ENCODE measurements around the gene IFNGR1. TPM values are rescaled to one million over a fixed set of nuclear protein-coding genes. Genes with fewer than 3 reads are reported as not detected.

Gene IFNGR1
- total and polyA plus RNA-seq, 10 of the 15 experiments (the other 5 are each of a cell fraction or from before 2014, with no cell fraction given), result 89.0 to 296 (median 138) TPM

DNA sequence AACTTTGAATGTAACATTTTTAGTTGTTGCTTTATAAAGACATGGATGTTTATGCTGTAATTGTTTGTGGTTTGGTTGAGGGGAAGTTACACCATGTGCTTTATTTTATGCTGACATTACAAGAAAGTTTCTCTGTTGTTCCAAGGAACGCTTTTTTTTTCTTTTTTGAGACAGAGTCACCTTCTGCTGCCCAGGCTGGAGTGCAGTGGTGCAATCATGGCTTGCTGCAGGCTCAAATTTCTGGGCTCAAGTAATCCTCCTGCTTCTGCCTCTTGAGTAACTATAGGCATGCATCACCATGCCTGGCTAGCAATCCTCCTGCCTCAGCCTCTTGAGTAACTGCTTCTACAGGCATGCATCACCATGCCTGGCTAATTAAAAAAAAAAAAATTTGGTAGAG is 21.0 kb upstream of the IFNGR1 start:
- Histone ChIP-seq H2AFZ (ENCODE audit: control insufficient read depth, low read depth, low read length) (no peak overlapping the region), H3K36me3 (ENCODE audit: control insufficient read depth in 2 of 2, insufficient read depth in 2 of 2, low read length in 1 of 2) (no peaks in the 10 kb centered on the region), H3K4me2 (ENCODE audit: control insufficient read depth, insufficient read depth) (no peak overlapping the region), H3K4me3 (no peak overlapping the region), H3K27ac (ENCODE audit: control insufficient read depth, insufficient read depth) (no peak overlapping the region), H3K27me3 (replicated peaks in 1 of 2; ENCODE audit: control insufficient read depth in 2 of 2, insufficient read depth in 2 of 2, low read length in 1 of 2) (no peaks in the 10 kb centered on the region), H3K79me2 (ENCODE audit: control insufficient read depth, insufficient read depth, low read length) (no peaks in the 10 kb centered on the region), H3K9me3 (replicated peaks; ENCODE audit: control insufficient read depth, insufficient read depth, low read length) (peaks cover 2% of the 10 kb centered on the region; the same call in 1 of the 3 replicates), H3K4me1 (ENCODE audit: control insufficient read depth, insufficient read depth, low read length) (no peaks in the 10 kb centered on the region), H4K20me1 (ENCODE audit: control insufficient read depth, insufficient read depth) (no peaks in the 10 kb centered on the region), H3K9ac (ENCODE audit: control insufficient read depth, insufficient read depth, low read length) (no peak overlapping the region)
- no TSS peak for BruUV-seq (replicated peaks)
- WGBS (ENCODE audit: insufficient coverage, insufficient replicate concordance, low lambda C conversion rate, missing lambda C conversion rate), result 10% methylated on average over 1 of the region's 1 CpG
- ATAC-seq (no peak), FAIRE-seq (no peak), DNase-seq (ENCODE audit: low read depth, low spot score) (no peak)
- ChIA-PET POLR2A (interaction anchor here (0.7 to 1.7 kb wide), 3 partner anchors 8 to 20 kb away, joined by 3 to 10 read pairs (median 4); no protein-coding TSS in a partner anchor), SMC1A (ENCODE audit: uncharacterized antibody, unreplicated experiment) (interaction anchor here (0.6 to 4.7 kb wide), 12 partner anchors 8 to 403 kb away, joined by 3 to 46 read pairs (median 3); no protein-coding TSS in a partner anchor), RAD21 (ENCODE audit: unreplicated experiment) (interaction anchor here (0.9 to 2.1 kb wide), 7 partner anchors 12 to 74 kb away, joined by 3 to 6 read pairs (median 3); no protein-coding TSS in a partner anchor), CTCF (interaction anchor here (0.6 kb wide), 2 partner anchors 164 to 1420 kb away, joined by 3 read pairs; no protein-coding TSS in a partner anchor)
- in situ Hi-C loops (cut with MboI) (no loop called here), intact Hi-C loops (cut with micrococcal nuclease; ENCODE audit: unreplicated experiment) (no loop called here)
- TF ChIP-seq HCFC1 (IDR thresholded peaks at IDR 0.05; ENCODE audit: low read length), result no peak
- peak; percentile 43; the same call in 1 of the 2 replicates for TF ChIP-seq ZBTB40 (IDR thresholded peaks at IDR 0.05; ENCODE audit: borderline replicate concordance)

All from GM12878 (cell line).